K562 (cell line): ENCODE measurements around the gene LRP10. TPM values are rescaled to one million over a fixed set of nuclear protein-coding genes. Genes with fewer than 3 reads are reported as not detected.

Experiments used
- BACH1 ChIP-seq: fragments of 200-800 bp; sonication (Bioruptor generic); IDR thresholded peaks from 2 replicates; pipeline ENCODE4 v1.6.1; 2016; ENCODE audit warnings: missing genetic modification characterization, missing compliant biosample characterization
- BCOR ChIP-seq: fragments of 450-650 bp; IDR thresholded peaks from 2 replicates; pipeline ENCODE4 v1.6.1; 2016
- CEBPB ChIP-seq: fragments of 450-650 bp; IDR thresholded peaks from 2 replicates; pipeline ENCODE4 v1.6.1; 2016; ENCODE audit warnings: missing genetic modification characterization, missing compliant biosample characterization
- CTBP1 ChIP-seq: fragments of 450-650 bp; IDR thresholded peaks from 2 replicates; pipeline ENCODE4 v1.6.1; 2016; ENCODE audit warnings: borderline replicate concordance
- FOXA3 ChIP-seq, 2 experiments: fragments of 450-650 bp in 1 of 2; sonication (generic) in 1 of 2; formaldehyde crosslinking; IDR thresholded peaks in 1 of 2; conservative IDR thresholded peaks in 1 of 2; 2 replicates each; pipeline versions ENCODE4 v1.4.0 to v1.8.0; 2020 to 2022; ENCODE audit warnings: mild to moderate bottlenecking in 2 of 2, missing genetic modification reagents in 1 of 2
- HMG20B ChIP-seq: fragments of 250-450 bp; sonication (Bioruptor Pico); IDR thresholded peaks from 2 replicates; pipeline ENCODE4 v1.5.0; 2021; ENCODE audit warnings: mild to moderate bottlenecking
- SOX6 ChIP-seq: fragments of 450-650 bp; IDR thresholded peaks from 2 replicates; pipeline ENCODE4 v1.6.1; 2014; ENCODE audit warnings: mild to moderate bottlenecking
- TAL1 ChIP-seq: fragments of 450-650 bp; IDR thresholded peaks from 2 replicates; pipeline ENCODE4 v1.6.1; 2016; ENCODE audit warnings: mild to moderate bottlenecking
- TRIM24 ChIP-seq, 2 experiments: fragments of 450-650 bp; IDR thresholded peaks; 2 replicates each; pipeline ENCODE4 v1.6.1; 2016
- ZNF184 ChIP-seq: sonication (generic); formaldehyde crosslinking; IDR thresholded peaks from 2 replicates; pipeline ENCODE4 v1.5.0; 2020; ENCODE audit warnings: missing genetic modification reagents
- polyA plus RNA-seq, 8 experiments: library from polyadenylated mRNA; depleted of rRNA in 4 of 8; stranded (reverse) in 5 of 8; unstranded in 3 of 8; fragments of >200 nt; fragmentation: Nextera tagmentation in 2 of 8; fragmentation: Illumina TruSeq in 1 of 8; extraction: Ambion mirVana in 2 of 8; extraction: Trizol in 1 of 8; gene quantifications; 2 replicates each; pipeline versions ENCODE4 v1.2.1 to v1.2.3, GENCODE V29; 2011 to 2014; ENCODE audit warnings: inconsistent platforms in 1 of 8, missing spikeins in 1 of 8
- total RNA-seq, 7 experiments: library from RNA; depleted of rRNA in 6 of 7; stranded (reverse); fragments of >200 nt in 6 of 7; fragmentation: Illumina TruSeq in 2 of 7; extraction: Trizol in 2 of 7; gene quantifications; 2 replicates each; pipeline versions ENCODE4 v1.2.1 to v1.2.3, GENCODE V29; 2011 to 2021; ENCODE audit warnings: low replicate concordance in 1 of 7
- TF ChIP-seq, protein P1 (sequence below): sonication (generic); formaldehyde crosslinking; IDR thresholded peaks from 2 replicates; pipeline ENCODE4 v1.8.1; 2023; ENCODE audit warnings: mild to moderate bottlenecking, missing genetic modification reagents
- TF ChIP-seq, protein P2 (sequence below): fragments of 250-450 bp; sonication (Bioruptor Pico); IDR thresholded peaks from 2 replicates; pipeline ENCODE4 v1.5.0; 2020; ENCODE audit warnings: mild to moderate bottlenecking, borderline replicate concordance
- TF ChIP-seq, protein P3 (sequence below): fragments of 250-450 bp; sonication (Bioruptor Pico); IDR thresholded peaks from 2 replicates; pipeline ENCODE4 v1.8.0; 2021; ENCODE audit warnings: moderate library complexity, mild to moderate bottlenecking, inconsistent platforms
- TF ChIP-seq, protein P4 (sequence below): fragments of 450-650 bp; formaldehyde crosslinking; IDR thresholded peaks from 2 replicates; pipeline ENCODE4 v1.4.0; 2020; ENCODE audit warnings: mild to moderate bottlenecking, moderate library complexity
- TF ChIP-seq, protein P5 (sequence below), 2 experiments: fragments of 450-650 bp in 1 of 2; sonication (generic) in 1 of 2; formaldehyde crosslinking in 1 of 2; IDR thresholded peaks in 1 of 2; conservative IDR thresholded peaks in 1 of 2; 2 replicates each; pipeline versions ENCODE4 v1.6.1 to v1.8.1; 2016 to 2023; ENCODE audit warnings: mild to moderate bottlenecking in 2 of 2, moderate library complexity in 2 of 2, inconsistent platforms in 1 of 2, missing genetic modification reagents in 1 of 2
- TF ChIP-seq, protein P6 (sequence below): fragments of 450-650 bp; IDR thresholded peaks from 2 replicates; pipeline ENCODE4 v1.6.1; 2018; ENCODE audit not compliant: partially characterized antibody

LRP10 gene
- total and polyA plus RNA-seq, 9 of the 15 experiments (the other 6 are each of a cell fraction or from before 2014, with no cell fraction given) = 1.3 to 45.5 (median 10.9) TPM

DNA sequence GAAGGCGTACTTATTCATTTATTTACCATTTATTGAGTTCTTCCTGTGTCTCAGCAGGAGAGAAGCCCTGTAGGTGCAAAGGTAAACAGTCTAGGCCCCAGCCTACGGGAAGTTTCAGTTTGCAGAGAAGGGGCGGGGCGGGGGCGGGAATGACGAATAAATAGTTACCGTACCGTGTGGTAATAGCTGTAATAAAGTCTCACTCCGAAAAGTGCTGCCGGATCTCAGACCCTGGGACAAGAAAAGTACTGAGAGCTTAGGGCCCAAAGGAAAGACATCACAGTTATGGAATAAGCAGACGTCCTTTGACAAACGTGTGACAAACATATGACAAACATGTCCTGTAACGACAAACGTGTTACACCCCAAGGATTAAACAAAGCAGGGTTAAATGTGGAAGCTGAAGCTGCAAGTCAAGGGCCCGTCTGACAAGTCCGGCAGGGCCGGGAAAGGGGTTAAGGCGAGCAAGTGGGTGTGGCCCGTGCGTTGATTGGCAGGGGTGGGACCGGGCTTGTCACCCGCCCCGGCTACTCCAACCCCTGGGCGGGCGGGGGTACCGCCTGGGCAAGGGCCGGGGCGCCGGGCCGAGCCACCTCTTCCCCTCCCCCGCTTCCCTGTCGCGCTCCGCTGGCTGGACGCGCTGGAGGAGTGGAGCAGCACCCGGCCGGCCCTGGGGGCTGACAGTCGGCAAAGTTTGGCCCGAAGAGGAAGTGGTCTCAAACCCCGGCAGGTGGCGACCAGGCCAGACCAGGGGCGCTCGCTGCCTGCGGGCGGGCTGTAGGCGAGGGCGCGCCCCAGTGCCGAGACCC, at the start of gene LRP10 (continued):
- TF ChIP-seq ZNF184 (no peak), SOX6 (peak; percentile 7; the same call in 1 of the 2 replicates), BCOR (no peak), CTBP1 (peak; percentile 90; the same call in 1 of the 2 replicates), BACH1 (tag) (no peak), TAL1 (no peak), TRIM24 (IDR thresholded peaks at IDR 0.05) (peak in 1 of 2 experiments; percentile 5; a peak in 1 of 4 replicates), CEBPB (tag) (peak; percentile 33; the same call in 1 of the 2 replicates), FOXA3 (CRISPR knock-in tag; conservative IDR thresholded peaks at IDR 0.05 in 1 of 2, IDR thresholded peaks at IDR 0.05 in 1 of 2) (peak in 1 of 2 experiments; percentile 49; a peak in 1 of 4 replicates), HMG20B (CRISPR knock-in tag) (no peak)
- TF ChIP-seq, protein P1, sequence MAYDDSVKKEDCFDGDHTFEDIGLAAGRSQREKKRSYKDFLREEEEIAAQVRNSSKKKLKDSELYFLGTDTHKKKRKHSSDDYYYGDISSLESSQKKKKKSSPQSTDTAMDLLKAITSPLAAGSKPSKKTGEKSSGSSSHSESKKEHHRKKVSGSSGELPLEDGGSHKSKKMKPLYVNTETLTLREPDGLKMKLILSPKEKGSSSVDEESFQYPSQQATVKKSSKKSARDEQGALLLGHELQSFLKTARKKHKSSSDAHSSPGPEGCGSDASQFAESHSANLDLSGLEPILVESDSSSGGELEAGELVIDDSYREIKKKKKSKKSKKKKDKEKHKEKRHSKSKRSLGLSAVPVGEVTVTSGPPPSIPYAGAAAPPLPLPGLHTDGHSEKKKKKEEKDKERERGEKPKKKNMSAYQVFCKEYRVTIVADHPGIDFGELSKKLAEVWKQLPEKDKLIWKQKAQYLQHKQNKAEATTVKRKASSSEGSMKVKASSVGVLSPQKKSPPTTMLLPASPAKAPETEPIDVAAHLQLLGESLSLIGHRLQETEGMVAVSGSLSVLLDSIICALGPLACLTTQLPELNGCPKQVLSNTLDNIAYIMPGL (CRISPR knock-in tag) = no peak
- TF ChIP-seq, protein P2, sequence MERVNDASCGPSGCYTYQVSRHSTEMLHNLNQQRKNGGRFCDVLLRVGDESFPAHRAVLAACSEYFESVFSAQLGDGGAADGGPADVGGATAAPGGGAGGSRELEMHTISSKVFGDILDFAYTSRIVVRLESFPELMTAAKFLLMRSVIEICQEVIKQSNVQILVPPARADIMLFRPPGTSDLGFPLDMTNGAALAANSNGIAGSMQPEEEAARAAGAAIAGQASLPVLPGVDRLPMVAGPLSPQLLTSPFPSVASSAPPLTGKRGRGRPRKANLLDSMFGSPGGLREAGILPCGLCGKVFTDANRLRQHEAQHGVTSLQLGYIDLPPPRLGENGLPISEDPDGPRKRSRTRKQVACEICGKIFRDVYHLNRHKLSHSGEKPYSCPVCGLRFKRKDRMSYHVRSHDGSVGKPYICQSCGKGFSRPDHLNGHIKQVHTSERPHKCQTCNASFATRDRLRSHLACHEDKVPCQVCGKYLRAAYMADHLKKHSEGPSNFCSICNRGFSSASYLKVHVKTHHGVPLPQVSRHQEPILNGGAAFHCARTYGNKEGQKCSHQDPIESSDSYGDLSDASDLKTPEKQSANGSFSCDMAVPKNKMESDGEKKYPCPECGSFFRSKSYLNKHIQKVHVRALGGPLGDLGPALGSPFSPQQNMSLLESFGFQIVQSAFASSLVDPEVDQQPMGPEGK (CRISPR knock-in tag) = no peak
- TF ChIP-seq, protein P3, sequence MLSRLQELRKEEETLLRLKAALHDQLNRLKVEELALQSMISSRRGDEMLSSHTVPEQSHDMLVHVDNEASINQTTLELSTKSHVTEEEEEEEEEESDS = no peak
- TF ChIP-seq, protein P4, sequence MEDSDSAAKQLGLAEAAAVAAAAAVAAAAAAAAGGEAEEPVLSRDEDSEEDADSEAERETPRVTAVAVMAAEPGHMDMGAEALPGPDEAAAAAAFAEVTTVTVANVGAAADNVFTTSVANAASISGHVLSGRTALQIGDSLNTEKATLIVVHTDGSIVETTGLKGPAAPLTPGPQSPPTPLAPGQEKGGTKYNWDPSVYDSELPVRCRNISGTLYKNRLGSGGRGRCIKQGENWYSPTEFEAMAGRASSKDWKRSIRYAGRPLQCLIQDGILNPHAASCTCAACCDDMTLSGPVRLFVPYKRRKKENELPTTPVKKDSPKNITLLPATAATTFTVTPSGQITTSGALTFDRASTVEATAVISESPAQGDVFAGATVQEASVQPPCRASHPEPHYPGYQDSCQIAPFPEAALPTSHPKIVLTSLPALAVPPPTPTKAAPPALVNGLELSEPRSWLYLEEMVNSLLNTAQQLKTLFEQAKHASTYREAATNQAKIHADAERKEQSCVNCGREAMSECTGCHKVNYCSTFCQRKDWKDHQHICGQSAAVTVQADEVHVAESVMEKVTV (CRISPR knock-in tag) = no peak
- TF ChIP-seq, protein P5, sequence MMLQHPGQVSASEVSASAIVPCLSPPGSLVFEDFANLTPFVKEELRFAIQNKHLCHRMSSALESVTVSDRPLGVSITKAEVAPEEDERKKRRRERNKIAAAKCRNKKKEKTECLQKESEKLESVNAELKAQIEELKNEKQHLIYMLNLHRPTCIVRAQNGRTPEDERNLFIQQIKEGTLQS (IDR thresholded peaks at IDR 0.05) = peak; percentile 35; the same call in 1 of the 2 replicates
- TF ChIP-seq, protein P5 (CRISPR knock-in tag; conservative IDR thresholded peaks at IDR 0.05) = no peak
- TF ChIP-seq, protein P6, sequence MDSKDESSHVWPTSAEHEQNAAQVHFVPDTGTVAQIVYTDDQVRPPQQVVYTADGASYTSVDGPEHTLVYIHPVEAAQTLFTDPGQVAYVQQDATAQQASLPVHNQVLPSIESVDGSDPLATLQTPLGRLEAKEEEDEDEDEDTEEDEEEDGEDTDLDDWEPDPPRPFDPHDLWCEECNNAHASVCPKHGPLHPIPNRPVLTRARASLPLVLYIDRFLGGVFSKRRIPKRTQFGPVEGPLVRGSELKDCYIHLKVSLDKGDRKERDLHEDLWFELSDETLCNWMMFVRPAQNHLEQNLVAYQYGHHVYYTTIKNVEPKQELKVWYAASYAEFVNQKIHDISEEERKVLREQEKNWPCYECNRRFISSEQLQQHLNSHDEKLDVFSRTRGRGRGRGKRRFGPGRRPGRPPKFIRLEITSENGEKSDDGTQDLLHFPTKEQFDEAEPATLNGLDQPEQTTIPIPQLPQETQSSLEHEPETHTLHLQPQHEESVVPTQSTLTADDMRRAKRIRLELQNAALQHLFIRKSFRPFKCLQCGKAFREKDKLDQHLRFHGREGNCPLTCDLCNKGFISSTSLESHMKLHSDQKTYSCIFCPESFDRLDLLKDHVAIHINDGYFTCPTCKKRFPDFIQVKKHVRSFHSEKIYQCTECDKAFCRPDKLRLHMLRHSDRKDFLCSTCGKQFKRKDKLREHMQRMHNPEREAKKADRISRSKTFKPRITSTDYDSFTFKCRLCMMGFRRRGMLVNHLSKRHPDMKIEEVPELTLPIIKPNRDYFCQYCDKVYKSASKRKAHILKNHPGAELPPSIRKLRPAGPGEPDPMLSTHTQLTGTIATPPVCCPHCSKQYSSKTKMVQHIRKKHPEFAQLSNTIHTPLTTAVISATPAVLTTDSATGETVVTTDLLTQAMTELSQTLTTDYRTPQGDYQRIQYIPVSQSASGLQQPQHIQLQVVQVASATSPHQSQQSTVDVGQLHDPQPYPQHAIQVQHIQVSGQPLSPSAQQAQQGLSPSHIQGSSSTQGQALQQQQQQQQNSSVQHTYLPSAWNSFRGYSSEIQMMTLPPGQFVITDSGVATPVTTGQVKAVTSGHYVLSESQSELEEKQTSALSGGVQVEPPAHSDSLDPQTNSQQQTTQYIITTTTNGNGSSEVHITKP = peak; percentile 91
- TF ChIP-seq, all 486 proteins: peak for 121
